Neuronal stem cell (in vitro differentiated cells): ENCODE measurements around the gene GRK1.

Experiments used
- DNase-seq: peaks from one replicate; pipeline ENCODE4 v3.0.0-alpha.2; 2013; ENCODE audit warnings: low spot score
- H2AFZ ChIP-seq: one replicate; pipeline ENCODE4 v1.6.1; 2013; ENCODE audit warnings: mild to moderate bottlenecking, low read length, inconsistent platforms
- H2AK5ac ChIP-seq: 2 replicates; pipeline ENCODE4 v1.6.1; 2013; ENCODE audit warnings: low read depth, mild to moderate bottlenecking, inconsistent platforms, low read length, moderate library complexity, mixed read lengths
- H2BK120ac ChIP-seq: 2 replicates; pipeline ENCODE4 v1.6.1; 2013; ENCODE audit warnings: low read depth, mild to moderate bottlenecking, inconsistent platforms, low read length, moderate library complexity, mixed read lengths
- H2BK12ac ChIP-seq: one replicate; pipeline ENCODE4 v1.6.1; 2013; ENCODE audit warnings: low read length, inconsistent platforms
- H2BK15ac ChIP-seq: 2 replicates; pipeline ENCODE4 v1.6.1; 2013; ENCODE audit warnings: mild to moderate bottlenecking, low read length, inconsistent platforms, mixed read lengths
- H2BK5ac ChIP-seq: one replicate; pipeline ENCODE4 v1.6.1; 2013; ENCODE audit warnings: inconsistent platforms, mild to moderate bottlenecking, low read length, moderate library complexity
- H3K14ac ChIP-seq: one replicate; pipeline ENCODE4 v1.6.1; 2013; ENCODE audit warnings: low read length, inconsistent platforms
- H3K18ac ChIP-seq: 2 replicates; pipeline ENCODE4 v1.6.1; 2013; ENCODE audit warnings: low read length, inconsistent platforms
- H3K23ac ChIP-seq: 2 replicates; pipeline ENCODE4 v1.6.1; 2013; ENCODE audit warnings: low read depth, mild to moderate bottlenecking, mixed read lengths, low read length, inconsistent platforms; ENCODE audit not compliant: poor library complexity
- H3K27ac ChIP-seq: replicated peaks from 3 replicates; pipeline ENCODE4 v1.5.1; 2013; ENCODE audit warnings: low read length, inconsistent platforms
- H3K27me3 ChIP-seq, 3 experiments: 2 replicates each; pipeline ENCODE4 v1.6.1; 2013; ENCODE audit warnings: low read length in 3 of 3, mild to moderate bottlenecking in 2 of 3, inconsistent platforms in 1 of 3, low read depth in 1 of 3, mixed read lengths in 1 of 3, moderate library complexity in 1 of 3; ENCODE audit not compliant: control insufficient read depth in 3 of 3, insufficient read depth in 3 of 3
- H3K36me3 ChIP-seq, 2 donors: replicated peaks in 1 of 2; 2 replicates each; pipeline ENCODE4 v1.6.1; 2013; ENCODE audit warnings: low read length in 2 of 2; ENCODE audit not compliant: control insufficient read depth in 2 of 2, insufficient read depth in 2 of 2
- H3K4ac ChIP-seq: 2 replicates; pipeline ENCODE4 v1.6.1; 2013; ENCODE audit warnings: inconsistent platforms, mild to moderate bottlenecking, low read length, moderate library complexity
- H3K4me1 ChIP-seq, 2 donors: 1 replicate in 1 of 2; 2 replicates in 1 of 2; pipeline ENCODE4 v1.6.1; 2013; ENCODE audit warnings: low read length in 2 of 2, low read depth in 1 of 2; ENCODE audit not compliant: control insufficient read depth in 2 of 2, insufficient read depth in 1 of 2
- H3K4me2 ChIP-seq: one replicate; pipeline ENCODE4 v1.6.1; 2013; ENCODE audit warnings: mild to moderate bottlenecking, low read length, inconsistent platforms; ENCODE audit not compliant: insufficient read depth, poor library complexity, severe bottlenecking
- H3K4me3 ChIP-seq, 2 donors: 2 replicates each; pipeline ENCODE4 v1.5.1; 2013; ENCODE audit warnings: low read length in 2 of 2, mild to moderate bottlenecking in 2 of 2, inconsistent platforms in 1 of 2, moderate library complexity in 1 of 2
- H3K79me1 ChIP-seq: one replicate; pipeline ENCODE4 v1.6.1; 2013; ENCODE audit warnings: low read depth, mild to moderate bottlenecking, inconsistent platforms, low read length, moderate library complexity
- H3K9ac ChIP-seq: one replicate; pipeline ENCODE4 v1.6.1; 2013; ENCODE audit warnings: mild to moderate bottlenecking, low read depth, low read length, inconsistent platforms; ENCODE audit not compliant: poor library complexity
- H3K9me3 ChIP-seq, 2 donors: replicated peaks in 1 of 2; 2 replicates each; pipeline versions ENCODE3 to v1.6.1; 2013; ENCODE audit warnings: low read length in 2 of 2, mild to moderate bottlenecking in 2 of 2, inconsistent platforms in 1 of 2, low read depth in 1 of 2, mixed read lengths in 1 of 2, moderate library complexity in 1 of 2; ENCODE audit not compliant: control insufficient read depth in 2 of 2, insufficient read depth in 1 of 2
- H4K8ac ChIP-seq: one replicate; pipeline ENCODE4 v1.6.1; 2013; ENCODE audit warnings: low read depth, mild to moderate bottlenecking, inconsistent platforms, low read length, moderate library complexity
- H4K91ac ChIP-seq: one replicate; pipeline ENCODE4 v1.6.1; 2013; ENCODE audit warnings: low read length, low read depth, mild to moderate bottlenecking, inconsistent platforms; ENCODE audit not compliant: poor library complexity
- WGBS, 2 donors: extraction: QIAGEN DNeasy Blood & Tissue Kit; methylation state at CpG; one replicate each; pipeline ENCODE4 v1.1.7; 2013; ENCODE audit warnings: missing lambda C conversion rate in 2 of 2, mixed read lengths in 1 of 2; ENCODE audit not compliant: insufficient read length in 2 of 2, insufficient replicate concordance in 1 of 2; ENCODE audit errors: extremely low coverage in 2 of 2; 5-methylcytosine and 5-hydroxymethylcytosine counted together

Gene GRK1

GRCh38 chr13:113749507-113749906 is 82.5 kb downstream of the GRK1 start:
- no peak overlapping the region for H2AFZ ChIP-seq
- no peak overlapping the region for H2AK5ac ChIP-seq
- no peak overlapping the region for H2BK15ac ChIP-seq
- H2BK12ac ChIP-seq: no peak overlapping the region
- no peak overlapping the region for H2BK120ac ChIP-seq
- no peak overlapping the region for H3K14ac ChIP-seq
- peaks cover 0 to 6% of the 10 kb centered on the region in 2 donors for H3K36me3 ChIP-seq
- peaks cover 0 to 5% of the 10 kb centered on the region in 2 donors for H3K4me1 ChIP-seq
- H3K4me2 ChIP-seq: no peak overlapping the region
- H3K9ac ChIP-seq: peak overlapping the region; percentile 35
- no peak overlapping the region for H4K8ac ChIP-seq
- DNase-seq: no peak
- H3K79me1 ChIP-seq: no peaks in the 10 kb centered on the region
- peak overlapping the region; percentile 3 for H2BK5ac ChIP-seq
- no peak overlapping the region for H3K27ac ChIP-seq
- WGBS, 2 donors: no CpG with 5 or more reads among the region's 13 CpGs
- no peak overlapping the region for H4K91ac ChIP-seq
- H3K9me3 ChIP-seq: peaks cover 9 to 12% of the 10 kb centered on the region in 2 donors
- H3K4me3 ChIP-seq: no peak overlapping the region
- H3K27me3 ChIP-seq: peaks cover 0 to 12% (median 5%) of the 10 kb centered on the region in 3 experiments
- H3K4ac ChIP-seq: no peak overlapping the region
- H3K23ac ChIP-seq: peak overlapping the region; percentile 29
- H3K18ac ChIP-seq: peak overlapping the region; percentile 77

DNA sequence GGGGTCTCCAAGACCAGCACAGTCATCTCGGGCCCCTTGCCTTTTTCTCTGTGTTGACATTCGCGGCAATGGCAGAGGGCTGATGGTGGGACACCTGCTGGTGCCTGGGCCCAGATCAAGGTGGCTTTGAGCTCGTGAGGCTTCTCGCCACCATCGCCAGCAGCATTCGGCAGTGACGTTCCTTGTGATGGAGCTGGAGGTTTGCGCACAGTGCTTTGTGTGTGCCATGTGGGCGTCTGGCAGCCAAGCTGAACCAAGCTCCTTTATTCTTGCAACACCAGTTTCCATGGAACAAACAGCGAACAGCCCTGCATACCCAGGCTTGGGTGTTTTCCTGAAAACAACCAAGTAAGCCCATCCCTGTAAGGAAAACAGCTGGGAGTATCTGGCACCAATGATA is 82.9 kb downstream of the GRK1 start:
- Histone ChIP-seq H2BK5ac (peak overlapping the region; percentile 3), H2BK120ac (no peak overlapping the region), H2BK15ac (no peak overlapping the region), H3K79me1 (no peaks in the 10 kb centered on the region), H3K4me3 (no peak overlapping the region), H3K9ac (no peak overlapping the region), H3K4me1 (peaks cover 0 to 5% of the 10 kb centered on the region in 2 donors), H3K4me2 (no peak overlapping the region), H2AFZ (no peak overlapping the region), H2BK12ac (no peak overlapping the region), H3K27me3 (peaks cover 0 to 15% (median 5%) of the 10 kb centered on the region in 3 experiments), H3K9me3 (peaks cover 9 to 12% of the 10 kb centered on the region in 2 donors), H4K8ac (no peak overlapping the region), H3K36me3 (peaks cover 0 to 6% of the 10 kb centered on the region in 2 donors), H3K23ac (no peak overlapping the region), H2AK5ac (no peak overlapping the region), H3K27ac (no peak overlapping the region), H3K18ac (peak overlapping the region; percentile 24), H4K91ac (no peak overlapping the region), H3K14ac (no peak overlapping the region), H3K4ac (no peak overlapping the region)
- WGBS, 2 donors: no CpG with 5 or more reads among the region's 11 CpGs
- no peak for DNase-seq

DNA sequence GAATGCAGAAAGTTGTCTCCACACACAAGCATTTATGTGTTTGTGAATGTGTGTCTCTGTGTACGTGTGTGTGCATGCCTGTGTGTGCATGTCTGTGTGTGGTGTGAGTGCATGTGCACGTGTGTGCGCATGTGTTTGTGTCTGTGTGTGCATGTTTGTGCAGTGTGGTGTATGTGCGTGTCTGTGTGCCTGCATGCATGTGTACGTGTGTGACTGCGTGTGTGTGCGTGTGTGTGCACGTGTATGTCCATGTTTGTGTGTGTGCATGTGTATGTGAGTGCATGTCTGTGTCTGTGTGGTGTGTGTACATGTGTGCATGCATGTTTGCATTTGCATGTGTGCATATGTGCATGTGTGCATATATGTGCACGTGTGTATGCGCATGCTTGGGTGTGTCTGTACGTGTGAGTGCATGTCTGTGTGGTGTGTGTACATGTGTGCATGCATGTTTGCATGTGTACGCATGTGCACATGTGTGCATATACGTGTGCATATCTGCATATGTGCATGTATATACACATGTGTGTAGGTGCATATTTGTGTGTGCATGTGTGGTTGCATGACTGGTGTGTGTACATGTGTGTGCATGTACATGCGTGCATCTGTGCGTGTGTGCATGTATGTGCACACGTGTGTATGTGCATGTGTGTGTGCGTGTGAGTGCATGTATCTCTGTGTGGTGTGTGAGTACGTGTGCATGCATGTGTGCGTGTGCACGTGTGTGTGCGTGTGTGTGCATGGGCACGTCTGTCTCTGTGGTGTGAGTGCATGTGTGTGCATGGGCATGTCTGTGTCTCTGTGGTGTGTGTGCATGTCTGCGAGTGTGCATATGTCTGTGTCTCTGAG is 83.8 kb downstream of the GRK1 start:
- Histone ChIP-seq H3K14ac (peak overlapping the region; percentile 98), H2BK5ac (no peak overlapping the region), H4K91ac (peak overlapping the region; percentile 98), H2BK120ac (no peak overlapping the region), H2AK5ac (no peak overlapping the region), H3K27me3 (peaks cover 0 to 23% (median 5%) of the 10 kb centered on the region in 3 experiments), H3K9me3 (peaks cover 9 to 12% of the 10 kb centered on the region in 2 donors), H3K9ac (peak overlapping the region; percentile 80), H3K36me3 (peaks cover 0 to 6% of the 10 kb centered on the region in 2 donors), H2BK12ac (peak overlapping the region; percentile 33), H3K4me1 (peaks cover 0 to 5% of the 10 kb centered on the region in 2 donors), H4K8ac (no peak overlapping the region), H3K18ac (no peak overlapping the region), H3K79me1 (no peaks in the 10 kb centered on the region), H3K27ac (no peak overlapping the region), H2BK15ac (no peak overlapping the region), H2AFZ (no peak overlapping the region), H3K23ac (peak overlapping the region; percentile 50), H3K4ac (peak overlapping the region; percentile 43), H3K4me2 (no peak overlapping the region), H3K4me3 (peak overlapping the region in 1 of 2 donors; percentile 73)
- no peak for DNase-seq
- no CpG with 5 or more reads among the region's 23 CpGs for WGBS, 2 donors

GRCh38 chr13:113751491-113751890 is 84.5 kb downstream of the GRK1 start:
- no peak overlapping the region for H3K9ac ChIP-seq
- H4K91ac ChIP-seq: no peak overlapping the region
- H2BK12ac ChIP-seq: no peak overlapping the region
- peaks cover 9 to 14% of the 10 kb centered on the region in 2 donors for H3K9me3 ChIP-seq
- H3K4me2 ChIP-seq: no peak overlapping the region
- no peak overlapping the region for H2BK5ac ChIP-seq
- no peak overlapping the region for H2AK5ac ChIP-seq
- DNase-seq: no peak
- no peak overlapping the region for H2AFZ ChIP-seq
- H2BK120ac ChIP-seq: no peak overlapping the region
- WGBS, 2 donors: no CpG with 5 or more reads among the region's 19 CpGs
- H2BK15ac ChIP-seq: no peak overlapping the region
- no peak overlapping the region for H3K4ac ChIP-seq
- no peak overlapping the region for H3K23ac ChIP-seq
- peaks cover 0 to 8% of the 10 kb centered on the region in 2 donors for H3K36me3 ChIP-seq
- no peak overlapping the region for H3K18ac ChIP-seq
- peaks cover 0 to 24% (median 5%) of the 10 kb centered on the region in 3 experiments for H3K27me3 ChIP-seq
- no peak overlapping the region for H4K8ac ChIP-seq
- peaks cover 0 to 5% of the 10 kb centered on the region in 2 donors for H3K4me1 ChIP-seq
- no peak overlapping the region for H3K27ac ChIP-seq
- peak overlapping the region in 1 of 2 donors; percentile 12 for H3K4me3 ChIP-seq
- peak overlapping the region; percentile 28 for H3K14ac ChIP-seq
- no peaks in the 10 kb centered on the region for H3K79me1 ChIP-seq
